GM12874 (cell line): Measurements from ENCODE around the gene ATP2A2.

Source experiments
- CTCF ChIP-seq: IDR thresholded peaks from 2 replicates; pipeline ENCODE4 v1.5.1; 2011; ENCODE audit warnings: low read depth, mild to moderate bottlenecking, control low read depth, low read length, moderate library complexity; ENCODE audit not compliant: insufficient read depth

The ATP2A2 gene

DNA sequence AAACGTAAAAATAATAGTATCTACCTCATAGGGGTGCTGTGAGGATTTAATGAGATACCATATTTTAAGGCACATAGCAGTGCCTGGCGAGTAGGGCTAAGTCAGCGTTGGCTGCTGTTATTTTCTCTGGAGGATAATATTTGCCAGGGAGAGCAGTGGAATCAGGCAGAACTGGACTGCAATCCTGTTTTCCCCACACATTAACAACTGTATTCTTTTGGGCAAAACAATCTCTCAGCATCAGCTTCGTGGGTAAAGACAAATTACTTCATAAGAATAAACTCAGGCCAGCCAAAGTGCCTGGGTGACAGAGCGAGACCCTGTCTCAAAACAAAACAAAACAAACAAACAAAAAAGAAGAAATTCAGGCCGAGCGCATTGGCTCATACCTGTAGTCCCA is 29.7 kb upstream of the ATP2A2 start:
- no peak for TF ChIP-seq CTCF

GRCh38 chr12:110252716-110253115 is 28.3 kb upstream of the ATP2A2 start:
- TF ChIP-seq CTCF: no peak

DNA sequence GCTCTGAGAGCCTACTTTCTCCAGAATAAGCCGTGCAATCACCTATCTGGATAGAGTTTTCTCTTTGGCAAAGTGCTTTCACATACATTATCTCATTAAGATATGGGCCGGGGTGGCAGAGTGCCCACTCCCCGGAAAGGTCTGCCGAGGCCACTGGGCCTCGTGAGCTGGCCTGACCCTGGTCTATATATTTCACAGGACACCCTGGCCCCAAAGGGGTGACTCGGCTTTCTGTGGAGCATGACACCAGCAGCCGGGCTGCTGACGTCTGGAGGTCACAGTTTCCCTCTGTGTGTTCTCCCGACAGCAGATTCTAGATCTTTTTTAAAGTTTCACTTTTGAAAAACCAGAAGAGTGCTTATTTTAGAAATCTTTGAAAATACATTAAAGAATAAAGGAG is 27.9 kb upstream of the ATP2A2 start:
- TF ChIP-seq CTCF: no peak

DNA sequence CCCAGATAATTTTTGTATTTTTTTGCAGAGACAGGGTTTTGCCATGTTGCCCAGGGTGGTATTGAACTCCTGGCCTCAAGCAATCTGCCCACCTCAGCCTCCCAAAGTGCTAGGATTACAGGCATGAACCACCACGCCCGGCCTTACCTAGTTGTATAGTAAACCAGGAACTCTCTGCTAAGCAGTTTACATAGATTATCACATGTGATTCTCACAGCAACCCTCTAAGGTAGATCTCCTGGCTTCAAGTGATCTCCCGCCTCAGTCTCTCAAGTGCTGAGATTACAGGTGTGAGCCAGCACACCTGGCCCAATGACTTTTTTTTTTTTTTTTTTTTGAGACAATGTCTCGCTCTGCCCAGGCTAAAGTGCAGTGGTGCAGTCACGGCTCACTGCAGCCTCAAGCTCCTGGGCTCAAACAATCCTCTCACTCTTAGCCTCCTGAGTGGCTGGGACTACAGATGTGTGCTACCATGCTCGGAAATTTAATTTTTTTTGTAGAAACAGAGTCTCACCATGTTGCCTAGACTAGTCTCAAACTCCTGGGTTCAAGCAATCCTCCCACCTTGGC is 26.0 kb upstream of the ATP2A2 start:
- no peak for TF ChIP-seq CTCF

GRCh38 chr12:110256780-110257431 is 24.1 kb upstream of the ATP2A2 start:
- TF ChIP-seq CTCF: no peak

DNA sequence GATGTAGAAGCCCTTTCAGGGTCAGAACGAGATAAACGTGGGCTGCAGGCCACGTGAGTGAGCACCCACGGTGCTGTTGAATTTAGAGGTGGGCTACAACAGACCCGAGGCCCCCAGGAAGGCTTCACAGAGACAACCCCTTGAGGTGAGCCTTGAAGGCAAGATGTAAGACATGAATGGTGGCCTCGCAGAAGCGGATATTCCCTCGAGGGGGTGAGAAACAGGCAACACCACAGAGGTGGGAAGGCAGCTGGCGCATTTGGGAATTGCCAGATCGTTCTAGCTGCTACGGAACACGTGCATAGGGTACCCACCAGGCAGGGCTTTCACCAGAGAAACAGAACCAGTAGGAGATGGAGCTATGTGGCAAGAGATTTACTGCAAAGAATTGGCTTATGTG is 22.6 kb upstream of the ATP2A2 start:
- no peak for TF ChIP-seq CTCF

DNA sequence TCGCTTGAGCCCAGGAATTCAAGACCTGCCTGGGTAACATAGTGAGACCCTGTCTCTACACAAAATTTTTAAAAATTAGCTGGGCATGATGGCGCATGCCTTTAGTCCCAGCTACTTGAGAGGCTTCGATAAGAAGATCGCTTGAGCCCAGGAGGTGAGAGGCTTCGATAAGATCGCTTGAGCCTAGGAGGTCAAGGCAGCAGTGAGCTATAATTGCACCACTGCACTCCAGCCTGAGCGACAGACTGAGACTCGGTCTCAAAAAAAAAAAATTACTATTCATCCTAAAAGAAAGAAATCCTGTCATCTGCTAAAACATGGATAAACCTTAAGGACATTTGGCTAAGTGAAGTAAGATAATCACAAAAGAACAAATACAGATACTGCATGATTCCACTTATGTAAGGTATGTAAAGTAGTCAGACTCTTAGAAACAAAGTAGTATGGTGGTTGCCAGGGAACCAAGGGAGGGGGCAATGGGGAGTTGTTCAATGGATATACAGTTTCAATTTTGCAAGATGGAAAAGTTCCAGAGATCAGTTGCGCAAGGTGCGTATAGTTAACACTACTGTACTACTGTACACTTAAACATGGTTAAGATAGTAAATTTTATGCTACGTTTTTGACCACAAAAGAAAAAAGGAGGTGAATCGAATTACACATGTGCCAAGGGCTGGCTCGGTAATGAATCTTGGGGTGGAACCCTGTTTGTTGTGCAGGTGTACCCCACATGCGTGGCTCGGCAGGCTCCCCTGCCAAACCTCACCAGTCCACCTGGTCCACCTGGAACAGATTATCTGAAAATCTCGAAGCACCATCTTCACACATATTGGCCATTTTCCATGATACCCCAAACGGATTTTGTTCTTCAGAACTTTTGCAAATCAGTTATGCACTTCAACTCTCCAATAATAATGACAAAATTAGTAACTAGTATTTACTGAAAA is 18.3 kb upstream of the ATP2A2 start:
- TF ChIP-seq CTCF: no peak
